ENCODE results near the gene NSUN3.
"Not testable (repeated sequence)": the region's sequence is repeated elsewhere in the genome, so short reads cannot be mapped to it uniquely, and the experiment has no call there.

NSUN3 gene

GRCh38 chr3:94062513-94063404 lies at the start of gene NSUN3, which contains the start of gene DHFR2:
NSUN3 (plus strand) TSS chr3:94063061; CDS start chr3:94063127, 66 bp downstream.
DHFR2 (minus strand) TSS chr3:94062916; CDS start chr3:94061511, 1,405 bp downstream.
- DNase-seq, result peak; percentile 83

GRCh38 chr3:94015025-94015424 lies 47.8 kb upstream of the NSUN3 start:
- DNase-seq, result no peak

- no peak for DNase-seq
Observed at GRCh38 chr3:94019659-94020058, 43.2 kb upstream of the NSUN3 start.

- DNase-seq, result no peak
Observed at GRCh38 chr3:94020293-94020692, 42.6 kb upstream of the NSUN3 start.

GRCh38 chr3:94024385-94024784 lies 38.5 kb upstream of the NSUN3 start:
- DNase-seq, result no peak

- no peak for DNase-seq
Observed at GRCh38 chr3:94026623-94027022, 36.2 kb upstream of the NSUN3 start.

GRCh38 chr3:94028093-94028837 lies 34.6 kb upstream of the NSUN3 start, which contains the start of gene STX19:
STX19 (minus strand) TSS chr3:94028597; CDS start chr3:94015269, 13,328 bp downstream.
- no peak for DNase-seq

GRCh38 chr3:94036909-94037507 lies 25.9 kb upstream of the NSUN3 start:
- no peak for DNase-seq

GRCh38 chr3:94043285-94043684 lies 19.6 kb upstream of the NSUN3 start:
- DNase-seq, result no peak

GRCh38 chr3:94044100-94044936 lies 18.5 kb upstream of the NSUN3 start:
- DNase-seq, result not testable (repeated sequence)

GRCh38 chr3:94046533-94046932 lies 16.3 kb upstream of the NSUN3 start:
- no peak for DNase-seq

GRCh38 chr3:94049267-94049666 lies 13.6 kb upstream of the NSUN3 start:
- no peak for DNase-seq

GRCh38 chr3:94050546-94050945 lies 12.3 kb upstream of the NSUN3 start:
- DNase-seq, result no peak

GRCh38 chr3:94061297-94061696 lies 1.6 kb upstream of the NSUN3 start:
- DNase-seq, result no peak

- peak; percentile 27 for DNase-seq
Observed at GRCh38 chr3:94063496-94064119, 747 bp downstream of the NSUN3 start.

- DNase-seq, result no peak
Observed at GRCh38 chr3:94064243-94064860, 1.5 kb downstream of the NSUN3 start.

- DNase-seq, result no peak
Observed at GRCh38 chr3:94065122-94065521, 2.3 kb downstream of the NSUN3 start.

- no peak for DNase-seq
Observed at GRCh38 chr3:94065819-94066480, 3.1 kb downstream of the NSUN3 start.

GRCh38 chr3:94066506-94067500 lies 3.9 kb downstream of the NSUN3 start:
- DNase-seq, result no peak

All from stimulated activated CD8-positive, alpha-beta memory T cell treated with anti-CD3 and anti-CD28 coated beads, Interleukin-4, amount 100 ng/mL, for 48 hours (primary cell).